Keratinocyte (primary cell): Measurements from ENCODE around the gene C22orf15.

ENCODE experiments used
- EZH2 ChIP-seq: IDR thresholded peaks from one replicate; pipeline ENCODE4 v1.6.1; 2012; ENCODE audit warnings: inconsistent platforms, mild to moderate bottlenecking, low read length, moderate library complexity
- TF ChIP-seq, protein P1 (sequence below), 3 experiments: IDR thresholded peaks in 1 of 3; conservative IDR thresholded peaks in 1 of 3; optimal IDR thresholded peaks in 1 of 3; 2 replicates in 2 of 3; 3 replicates in 1 of 3; pipeline versions ENCODE3 to v1.5.1; 2011; ENCODE audit warnings: low read length in 3 of 3, mild to moderate bottlenecking in 3 of 3, moderate library complexity in 2 of 3, control low read depth in 1 of 3, inconsistent platforms in 1 of 3; ENCODE audit not compliant: insufficient read depth in 2 of 3; ENCODE audit errors: extremely low read depth in 1 of 3

- TF ChIP-seq, protein P1, sequence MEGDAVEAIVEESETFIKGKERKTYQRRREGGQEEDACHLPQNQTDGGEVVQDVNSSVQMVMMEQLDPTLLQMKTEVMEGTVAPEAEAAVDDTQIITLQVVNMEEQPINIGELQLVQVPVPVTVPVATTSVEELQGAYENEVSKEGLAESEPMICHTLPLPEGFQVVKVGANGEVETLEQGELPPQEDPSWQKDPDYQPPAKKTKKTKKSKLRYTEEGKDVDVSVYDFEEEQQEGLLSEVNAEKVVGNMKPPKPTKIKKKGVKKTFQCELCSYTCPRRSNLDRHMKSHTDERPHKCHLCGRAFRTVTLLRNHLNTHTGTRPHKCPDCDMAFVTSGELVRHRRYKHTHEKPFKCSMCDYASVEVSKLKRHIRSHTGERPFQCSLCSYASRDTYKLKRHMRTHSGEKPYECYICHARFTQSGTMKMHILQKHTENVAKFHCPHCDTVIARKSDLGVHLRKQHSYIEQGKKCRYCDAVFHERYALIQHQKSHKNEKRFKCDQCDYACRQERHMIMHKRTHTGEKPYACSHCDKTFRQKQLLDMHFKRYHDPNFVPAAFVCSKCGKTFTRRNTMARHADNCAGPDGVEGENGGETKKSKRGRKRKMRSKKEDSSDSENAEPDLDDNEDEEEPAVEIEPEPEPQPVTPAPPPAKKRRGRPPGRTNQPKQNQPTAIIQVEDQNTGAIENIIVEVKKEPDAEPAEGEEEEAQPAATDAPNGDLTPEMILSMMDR (optimal IDR thresholded peaks at IDR 0.05 in 1 of 3, IDR thresholded peaks at IDR 0.05 in 1 of 3, conservative IDR thresholded peaks at IDR 0.05 in 1 of 3; ENCODE audit: extremely low read depth in 1 of 3, insufficient read depth in 2 of 3, low read length in 3 of 3) = no peak
- no peak for TF ChIP-seq EZH2
Observed at GRCh38 chr22:23769321-23769965, 6.7 kb downstream of the C22orf15 start.
